Epithelial cell of proximal tubule (primary cell): ENCODE data around the gene LLPH. TPM values are rescaled to one million over a fixed set of nuclear protein-coding genes. Genes with fewer than 3 reads are reported as not detected.
A peak's percentile ranks its signal among the peaks of the same experiment; 100 is the strongest.

ENCODE experiments used
- DNase-seq: peaks from one replicate; pipeline ENCODE4 v3.0.0-alpha.2; 2011; ENCODE audit warnings: low read depth
- H3K4me3 ChIP-seq: 2 replicates; pipeline ENCODE4 v1.5.1; 2011; ENCODE audit warnings: low read depth, mild to moderate bottlenecking, low read length
- total RNA-seq: library from RNA; depleted of rRNA; stranded (reverse); fragments of >200 nt; gene quantifications from 2 replicates; pipeline ENCODE4 v1.2.3, GENCODE V29; 2015
- TF ChIP-seq, protein P1 (sequence below): conservative IDR thresholded peaks from 2 replicates; pipeline ENCODE4 v1.5.1; 2012; ENCODE audit warnings: low read depth, mild to moderate bottlenecking, low read length

The LLPH gene
- total RNA-seq, 1 donor from 2014 or later, result 15.9 TPM

- DNase-seq, result no peak
- TF ChIP-seq, protein P1, sequence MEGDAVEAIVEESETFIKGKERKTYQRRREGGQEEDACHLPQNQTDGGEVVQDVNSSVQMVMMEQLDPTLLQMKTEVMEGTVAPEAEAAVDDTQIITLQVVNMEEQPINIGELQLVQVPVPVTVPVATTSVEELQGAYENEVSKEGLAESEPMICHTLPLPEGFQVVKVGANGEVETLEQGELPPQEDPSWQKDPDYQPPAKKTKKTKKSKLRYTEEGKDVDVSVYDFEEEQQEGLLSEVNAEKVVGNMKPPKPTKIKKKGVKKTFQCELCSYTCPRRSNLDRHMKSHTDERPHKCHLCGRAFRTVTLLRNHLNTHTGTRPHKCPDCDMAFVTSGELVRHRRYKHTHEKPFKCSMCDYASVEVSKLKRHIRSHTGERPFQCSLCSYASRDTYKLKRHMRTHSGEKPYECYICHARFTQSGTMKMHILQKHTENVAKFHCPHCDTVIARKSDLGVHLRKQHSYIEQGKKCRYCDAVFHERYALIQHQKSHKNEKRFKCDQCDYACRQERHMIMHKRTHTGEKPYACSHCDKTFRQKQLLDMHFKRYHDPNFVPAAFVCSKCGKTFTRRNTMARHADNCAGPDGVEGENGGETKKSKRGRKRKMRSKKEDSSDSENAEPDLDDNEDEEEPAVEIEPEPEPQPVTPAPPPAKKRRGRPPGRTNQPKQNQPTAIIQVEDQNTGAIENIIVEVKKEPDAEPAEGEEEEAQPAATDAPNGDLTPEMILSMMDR, result no peak
- peak overlapping the region; percentile 100 for H3K4me3 ChIP-seq
These were observed 650 bp downstream of the LLPH start for GRCh38 chr12:66129934-66130266.

DNA sequence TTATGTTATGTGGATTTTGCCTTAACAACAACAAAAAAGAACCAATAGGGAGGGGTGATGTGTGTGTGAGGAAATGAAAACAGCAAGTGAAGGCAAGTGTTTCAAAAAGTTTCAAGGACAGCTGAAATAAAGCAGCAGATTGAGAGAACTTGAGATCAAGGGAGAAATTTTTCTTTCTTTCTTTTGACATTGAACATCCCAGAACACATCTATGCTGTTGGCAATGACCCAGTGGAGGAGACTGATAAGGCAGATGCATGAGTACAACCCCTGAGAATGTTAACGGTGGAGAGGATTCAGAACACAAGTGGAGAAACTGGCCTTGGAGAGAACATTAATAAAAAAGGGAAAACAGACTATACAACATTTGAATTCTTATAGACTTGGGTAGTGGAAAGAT lies 2.9 kb downstream of the LLPH start:
- no peak overlapping the region for H3K4me3 ChIP-seq
- TF ChIP-seq, protein P1, result no peak
- no peak for DNase-seq

DNA sequence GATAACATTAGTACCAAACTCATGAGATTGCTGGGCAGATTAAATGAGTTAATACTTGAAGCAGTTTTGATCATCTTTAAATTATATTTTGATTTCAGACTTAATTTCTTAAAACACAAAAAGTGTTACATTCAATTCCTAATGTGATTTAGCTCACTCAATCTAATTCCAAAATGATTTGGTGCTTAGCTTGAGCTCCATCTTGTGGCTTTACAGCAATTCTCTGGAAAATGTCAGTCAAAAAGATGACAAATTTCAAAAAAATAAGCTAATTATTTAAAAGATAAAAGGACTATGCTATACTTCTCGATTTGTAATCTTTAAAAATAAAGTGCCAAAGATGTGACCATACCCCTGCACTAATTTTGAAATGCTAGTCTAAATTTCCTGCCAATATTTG lies 10.1 kb downstream of the LLPH start:
- no peak for DNase-seq
- TF ChIP-seq, protein P1, result no peak
- no peak overlapping the region for H3K4me3 ChIP-seq

DNA sequence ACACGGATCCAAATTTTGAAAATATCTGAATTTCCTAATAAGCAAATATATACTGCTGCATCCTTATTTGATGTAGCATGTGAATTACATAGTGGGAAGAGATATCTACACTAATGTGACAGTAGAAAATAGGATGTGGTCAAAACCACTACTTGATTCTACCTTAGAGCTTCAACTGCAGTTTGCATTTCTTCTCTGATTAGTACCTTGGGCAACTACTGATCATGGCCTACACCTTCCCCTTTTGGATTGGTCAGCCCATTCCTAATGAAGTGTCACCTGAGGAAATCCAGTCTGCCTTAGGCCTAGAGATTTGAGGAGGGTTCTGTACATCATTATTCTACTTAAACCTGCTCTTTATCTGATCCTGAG lies 10.7 kb downstream of the LLPH start:
- TF ChIP-seq, protein P1, result no peak
- H3K4me3 ChIP-seq, result no peak overlapping the region
- no peak for DNase-seq

DNA sequence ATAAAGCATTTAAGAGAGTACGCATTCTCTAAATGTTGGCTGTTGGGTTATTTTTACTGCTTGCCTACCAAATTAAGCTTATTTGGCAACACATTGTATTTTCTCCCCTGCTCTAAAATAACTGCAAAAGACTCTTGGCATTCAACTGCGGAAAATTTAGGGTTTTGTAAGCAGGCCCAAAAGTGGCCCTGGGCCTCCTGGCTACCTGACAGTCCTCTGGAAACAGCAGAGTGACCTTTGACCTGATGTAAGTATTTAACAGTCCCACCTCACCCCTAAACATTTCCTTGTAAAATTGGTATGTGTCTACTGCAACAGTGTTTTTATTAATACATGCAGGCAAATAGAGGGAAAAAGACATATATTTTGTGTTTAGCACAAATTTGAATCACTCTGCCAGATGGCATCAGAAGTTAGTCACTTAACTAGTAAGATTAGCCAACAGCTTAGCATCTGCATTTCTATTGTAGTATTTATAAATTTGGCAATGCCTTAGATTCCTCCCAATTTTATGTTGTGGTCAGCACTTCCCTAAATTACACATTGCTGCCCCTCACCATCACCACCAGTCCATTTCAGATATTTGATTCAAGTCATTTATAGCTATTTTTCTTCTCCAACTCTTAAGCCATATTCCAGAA lies 11.2 kb downstream of the LLPH start:
- no peak for DNase-seq

GRCh38 chr12:66118240-66118891 lies 12.2 kb downstream of the LLPH start:
- no peak for DNase-seq
- H3K4me3 ChIP-seq, result no peak overlapping the region
- TF ChIP-seq, protein P1, result no peak

More for the DNA sequence above, 11.2 kb downstream of the LLPH start:
- TF ChIP-seq, protein P1, result no peak
- no peak overlapping the region for H3K4me3 ChIP-seq

DNA sequence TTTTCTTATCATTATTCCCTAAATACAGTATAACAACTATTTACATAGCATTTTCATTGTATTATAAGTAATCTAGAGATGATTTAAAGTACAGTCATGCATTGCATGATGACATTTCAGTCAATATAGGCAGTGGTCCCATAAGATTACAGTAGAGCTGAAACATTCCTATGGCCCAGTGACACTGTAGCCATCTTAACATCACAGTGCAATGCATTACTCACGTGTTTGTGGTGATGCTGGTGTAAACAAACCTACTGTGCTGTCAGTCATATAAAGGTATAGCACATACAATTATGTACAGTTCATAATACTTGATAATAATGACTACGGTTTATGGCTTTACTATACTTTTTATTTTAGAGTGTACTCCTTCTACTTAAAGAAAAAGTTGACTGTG lies 13.3 kb downstream of the LLPH start:
- no peak overlapping the region for H3K4me3 ChIP-seq
- no peak for DNase-seq
- TF ChIP-seq, protein P1, result no peak
